ENCODE measurements around the gene NOP9. TPM values are rescaled to one million over a fixed set of nuclear protein-coding genes. Genes with fewer than 3 reads are reported as not detected.

The NOP9 gene
- total RNA-seq, 1 experiment from 2014 or later: 39.4 TPM

- ATAC-seq (peak; percentile 70), DNase-seq (ENCODE audit: low read depth, low spot score) (no peak)
- no peak overlapping the region for H3K4me2 ChIP-seq (ENCODE audit: low read length)
- ChIA-PET POLR2A (interaction anchor here (1.0 to 1.4 kb wide), 3 partner anchors 14 to 80 kb away, joined by 3 to 4 read pairs (median 3); no protein-coding TSS in a partner anchor), RAD21 (ENCODE audit: low non-redundant PET in 1 of 2, low total read pairs in 2 of 2, uncharacterized antibody in 2 of 2, unreplicated experiment in 2 of 2) (no interaction called here), CTCF (interaction anchor here (1.4 to 1.8 kb wide), 3 partner anchors 15 to 80 kb away, joined by 8 to 9 read pairs (median 8); no protein-coding TSS in a partner anchor)
- BruUV-seq (replicated peaks): no TSS peak
- H3K9me3 ChIP-seq (ENCODE audit: control insufficient read depth in 1 of 2, insufficient read depth in 1 of 2, low read depth in 1 of 2, low read length in 2 of 2): no peaks in the 10 kb centered on the region
- no peak overlapping the region for H3K4me3 ChIP-seq (replicated peaks in 1 of 2; ENCODE audit: low read depth in 1 of 2, low read length in 2 of 2)
- H3K27me3 ChIP-seq (ENCODE audit: insufficient read depth, low read length): no peaks in the 10 kb centered on the region
- H4K20me1 ChIP-seq (ENCODE audit: insufficient read depth): no peaks in the 10 kb centered on the region
- TF ChIP-seq YY1 (IDR thresholded peaks at IDR 0.05; ENCODE audit: extremely low read depth, insufficient replicate concordance, low read depth, low read length) (no peak), POLR2A (IDR thresholded peaks at IDR 0.05; ENCODE audit: borderline replicate concordance, extremely low read depth, insufficient read depth, insufficient read length) (no peak), RAD21 (IDR thresholded peaks at IDR 0.05; ENCODE audit: low read depth) (peak; percentile 30; the same call in 1 of the 2 replicates), REST (IDR thresholded peaks at IDR 0.05; ENCODE audit: low read depth) (no peak), CBX3 (IDR thresholded peaks at IDR 0.05; ENCODE audit: low read depth) (no peak), CTCF (IDR thresholded peaks at IDR 0.05 in 2 of 3, conservative IDR thresholded peaks at IDR 0.05 in 1 of 3; ENCODE audit: borderline replicate concordance in 1 of 3, insufficient read depth in 1 of 3, low read depth in 2 of 3, low read length in 2 of 3) (0 out of 6 replicates have a peak, but pooled peaks of 2 of the 3 experiments have one; percentile 12 to 14)
- H2AFZ ChIP-seq (ENCODE audit: low read depth, low read length, poor library complexity, severe bottlenecking): no peak overlapping the region
- no peaks in the 10 kb centered on the region for H3K36me3 ChIP-seq (ENCODE audit: control insufficient read depth in 1 of 2, insufficient read depth in 2 of 2, low read length in 2 of 2)
- intact Hi-C loops (cut with micrococcal nuclease): no loop called here
- no peak overlapping the region for H3K27ac ChIP-seq (ENCODE audit: low read depth, low read length)
- H3K4me1 ChIP-seq (ENCODE audit: control insufficient read depth in 1 of 2, insufficient read depth in 2 of 2, low read length in 2 of 2): peaks cover 5 to 22% of the 10 kb centered on the region in 2 experiments; a peak in 3 of 4 replicates
- no peaks in the 10 kb centered on the region for H3K9me2 ChIP-seq (ENCODE audit: insufficient read depth)
- H3K79me2 ChIP-seq (ENCODE audit: insufficient read depth, low read length): no peaks in the 10 kb centered on the region
- H3K9ac ChIP-seq (ENCODE audit: low read length): no peak overlapping the region
These were observed 51.9 kb downstream of the NOP9 start for GRCh38 chr14:24351517-24351916.
